ENCODE results near the gene PGC.
A peak's percentile ranks its signal among the peaks of the same experiment; 100 is the strongest.

Gene PGC

DNA sequence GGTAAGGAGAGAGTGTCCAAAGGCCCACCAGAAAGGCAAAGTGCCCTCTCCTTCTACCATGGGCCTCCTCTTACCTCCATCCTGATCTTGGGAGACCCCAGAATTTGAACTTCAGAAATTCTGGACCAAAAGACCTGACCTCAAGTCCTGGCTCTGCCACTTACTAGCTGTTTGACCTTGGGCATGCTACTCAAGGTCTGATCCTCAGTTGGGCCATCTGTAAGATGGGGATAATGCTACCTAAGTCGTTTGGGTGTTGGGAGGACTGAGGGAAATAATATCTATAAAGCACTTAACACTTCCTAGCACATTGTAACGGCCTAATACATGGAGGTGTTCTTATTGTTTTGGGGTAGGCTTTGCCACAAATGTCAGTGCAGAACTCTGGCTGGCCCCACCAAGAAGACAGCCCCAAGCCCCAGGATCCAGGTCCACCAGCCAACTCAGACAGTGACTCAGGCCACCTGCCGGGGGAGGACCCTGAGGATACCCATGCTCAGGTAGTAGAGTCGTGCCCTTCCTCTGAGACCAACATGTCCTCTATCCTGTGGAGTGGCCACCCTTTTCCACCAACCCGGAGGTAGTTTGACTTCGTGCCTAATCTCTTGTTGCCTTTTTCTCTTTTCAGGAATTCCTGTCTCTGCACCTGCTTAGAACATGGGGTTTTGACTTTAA, 36.0 kb upstream of the PGC start:
- H3K4me3 ChIP-seq (ENCODE audit: low read depth, low read length), result no peak overlapping the region
- DNase-seq (ENCODE audit: low read depth), result no peak
- TF ChIP-seq, protein P1, sequence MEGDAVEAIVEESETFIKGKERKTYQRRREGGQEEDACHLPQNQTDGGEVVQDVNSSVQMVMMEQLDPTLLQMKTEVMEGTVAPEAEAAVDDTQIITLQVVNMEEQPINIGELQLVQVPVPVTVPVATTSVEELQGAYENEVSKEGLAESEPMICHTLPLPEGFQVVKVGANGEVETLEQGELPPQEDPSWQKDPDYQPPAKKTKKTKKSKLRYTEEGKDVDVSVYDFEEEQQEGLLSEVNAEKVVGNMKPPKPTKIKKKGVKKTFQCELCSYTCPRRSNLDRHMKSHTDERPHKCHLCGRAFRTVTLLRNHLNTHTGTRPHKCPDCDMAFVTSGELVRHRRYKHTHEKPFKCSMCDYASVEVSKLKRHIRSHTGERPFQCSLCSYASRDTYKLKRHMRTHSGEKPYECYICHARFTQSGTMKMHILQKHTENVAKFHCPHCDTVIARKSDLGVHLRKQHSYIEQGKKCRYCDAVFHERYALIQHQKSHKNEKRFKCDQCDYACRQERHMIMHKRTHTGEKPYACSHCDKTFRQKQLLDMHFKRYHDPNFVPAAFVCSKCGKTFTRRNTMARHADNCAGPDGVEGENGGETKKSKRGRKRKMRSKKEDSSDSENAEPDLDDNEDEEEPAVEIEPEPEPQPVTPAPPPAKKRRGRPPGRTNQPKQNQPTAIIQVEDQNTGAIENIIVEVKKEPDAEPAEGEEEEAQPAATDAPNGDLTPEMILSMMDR (IDR thresholded peaks at IDR 0.05; ENCODE audit: low read depth, low read length), result no peak
- TF ChIP-seq POLR2A (IDR thresholded peaks at IDR 0.05; ENCODE audit: extremely low read depth, insufficient read length) (no peak), MYC (IDR thresholded peaks at IDR 0.05; ENCODE audit: low read depth, low read length) (no peak)
- TF ChIP-seq, protein P2, sequence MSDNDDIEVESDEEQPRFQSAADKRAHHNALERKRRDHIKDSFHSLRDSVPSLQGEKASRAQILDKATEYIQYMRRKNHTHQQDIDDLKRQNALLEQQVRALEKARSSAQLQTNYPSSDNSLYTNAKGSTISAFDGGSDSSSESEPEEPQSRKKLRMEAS (IDR thresholded peaks at IDR 0.05; ENCODE audit: low read depth, low read length), result no peak

DNA sequence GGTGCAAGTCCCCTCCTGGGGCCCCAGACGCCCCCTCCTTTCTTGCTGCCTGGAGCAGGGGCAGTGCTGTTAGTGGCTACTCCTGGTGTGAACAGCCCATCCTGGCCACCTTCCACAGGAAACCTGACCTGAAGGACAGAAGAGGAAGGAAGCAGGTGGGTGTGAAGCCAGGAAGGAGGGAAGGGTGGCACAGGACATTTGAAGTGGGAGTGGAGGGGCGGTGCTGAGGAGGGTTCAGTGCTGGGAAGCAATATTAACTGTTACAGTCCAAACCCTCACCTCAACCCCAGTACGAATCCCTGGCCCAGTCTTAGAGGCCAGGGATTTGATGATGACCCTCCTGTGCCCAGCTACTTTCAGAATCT, 34.2 kb upstream of the PGC start:
- no peak for DNase-seq (ENCODE audit: low read depth)
- H3K4me3 ChIP-seq (ENCODE audit: low read depth, low read length), result peak overlapping the region; percentile 37
- TF ChIP-seq, protein P2 (IDR thresholded peaks at IDR 0.05; ENCODE audit: low read depth, low read length), result no peak
- TF ChIP-seq, protein P1 (IDR thresholded peaks at IDR 0.05; ENCODE audit: low read depth, low read length), result no peak
- no peak for TF ChIP-seq POLR2A (IDR thresholded peaks at IDR 0.05; ENCODE audit: extremely low read depth, insufficient read length)

DNA sequence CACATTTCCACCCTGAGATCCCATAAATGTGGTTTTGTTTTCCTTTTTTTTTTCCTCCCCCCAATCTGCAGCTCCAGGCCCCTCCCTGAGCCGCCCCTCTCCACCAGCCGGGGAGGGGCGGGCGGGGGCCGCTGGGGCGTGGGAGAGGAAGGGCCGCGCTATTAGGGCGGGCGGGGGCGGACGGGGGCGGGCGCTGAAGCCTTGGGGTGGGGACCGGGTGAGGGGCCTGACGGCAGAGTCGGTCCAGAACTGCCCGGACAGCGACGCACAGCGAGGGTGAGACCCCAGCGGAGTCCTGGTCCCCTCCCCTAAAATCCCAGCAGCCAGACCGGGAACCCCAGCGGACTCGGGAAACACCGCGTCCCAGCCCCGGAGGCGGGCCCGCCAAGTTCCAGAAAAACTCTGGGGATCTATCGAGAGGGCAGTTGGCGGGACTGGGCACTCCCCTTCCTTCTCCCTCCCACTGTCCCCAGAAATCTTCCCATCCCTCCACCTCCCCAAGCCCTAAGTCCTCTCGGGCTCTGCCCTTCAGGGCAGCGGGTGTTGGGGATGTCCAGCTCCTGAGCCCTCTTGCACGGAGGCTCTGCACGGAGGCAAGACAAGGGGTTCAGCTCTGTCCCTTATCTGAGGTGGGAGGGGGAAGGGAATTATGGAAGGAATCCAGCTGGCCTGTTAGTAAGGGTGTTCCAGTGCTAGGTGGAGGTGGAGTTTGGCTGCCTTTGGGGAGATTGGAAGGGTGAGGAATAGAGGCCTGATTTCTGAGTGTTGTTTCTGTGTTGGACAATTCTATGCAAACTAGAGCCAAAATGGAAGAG, 33.6 kb upstream of the PGC start, which contains the start of gene PRICKLE4:
PRICKLE4 (plus strand) TSS at position 232 of the 815 bp plus-strand sequence. CDS start 2,692 bp downstream, outside the sequence.
- TF ChIP-seq, protein P1 (IDR thresholded peaks at IDR 0.05; ENCODE audit: low read depth, low read length), result no peak
- TF ChIP-seq, protein P2 (IDR thresholded peaks at IDR 0.05; ENCODE audit: low read depth, low read length), result no peak
- no peak for TF ChIP-seq POLR2A (IDR thresholded peaks at IDR 0.05; ENCODE audit: extremely low read depth, insufficient read length)
- no peak for TF ChIP-seq MYC (IDR thresholded peaks at IDR 0.05; ENCODE audit: low read depth, low read length)
- peak; percentile 33 for DNase-seq (ENCODE audit: low read depth)
- H3K4me3 ChIP-seq (ENCODE audit: low read depth, low read length), result peak within 1 kb of the TSS; percentile 69

DNA sequence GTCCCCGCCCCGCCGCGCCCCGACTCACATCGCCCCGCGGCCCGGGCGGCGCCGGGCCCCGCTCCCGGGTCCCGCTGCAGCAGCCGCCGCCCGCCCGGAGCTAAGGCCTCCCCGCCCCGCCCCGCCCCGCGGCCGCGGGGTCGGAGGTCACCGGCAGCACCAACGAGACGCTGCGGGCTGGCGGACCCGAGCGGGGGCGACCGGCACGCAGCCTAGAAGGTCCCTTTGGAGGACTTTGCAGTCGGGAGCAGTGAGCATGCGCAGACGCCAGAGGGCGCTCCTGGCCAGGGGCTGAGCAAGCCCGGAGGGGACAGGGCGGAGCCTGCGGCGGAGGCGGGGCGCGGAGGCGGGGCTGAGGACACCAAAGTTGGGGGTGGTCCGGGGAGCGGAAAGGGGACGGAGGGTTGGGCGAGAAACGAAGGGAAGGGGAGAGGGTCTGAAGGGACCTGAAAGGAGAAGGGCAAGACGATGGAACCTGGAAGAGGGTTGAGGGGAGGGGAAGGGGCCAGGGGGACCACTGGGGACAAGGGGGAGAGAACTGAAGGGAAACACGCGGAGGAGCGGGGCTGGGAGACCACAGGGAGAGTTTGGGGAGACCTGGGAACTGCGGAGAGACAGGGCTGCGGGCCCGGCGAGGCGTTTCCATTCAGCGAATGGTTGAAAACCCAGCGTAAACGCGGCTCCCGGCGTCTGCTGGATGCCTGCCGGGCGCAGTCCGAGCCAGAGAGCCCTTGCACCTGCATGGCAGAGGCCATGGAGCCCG, 32.8 kb upstream of the PGC start, which contains the start of gene FRS3:
FRS3 (minus strand) TSS at position 113 of the 763 bp plus-strand sequence. CDS start 2,913 bp downstream, outside the sequence.
- peak within 1 kb of the TSS; percentile 73 for H3K4me3 ChIP-seq (ENCODE audit: low read depth, low read length)
- DNase-seq (ENCODE audit: low read depth), result peak; percentile 97
- TF ChIP-seq, protein P2 (IDR thresholded peaks at IDR 0.05; ENCODE audit: low read depth, low read length), result peak; percentile 80
- TF ChIP-seq, protein P1 (IDR thresholded peaks at IDR 0.05; ENCODE audit: low read depth, low read length), result peak; percentile 81
- peak; percentile 44 for TF ChIP-seq MYC (IDR thresholded peaks at IDR 0.05; ENCODE audit: low read depth, low read length)
- TF ChIP-seq POLR2A (IDR thresholded peaks at IDR 0.05; ENCODE audit: extremely low read depth, insufficient read length), result peak; percentile 41

DNA sequence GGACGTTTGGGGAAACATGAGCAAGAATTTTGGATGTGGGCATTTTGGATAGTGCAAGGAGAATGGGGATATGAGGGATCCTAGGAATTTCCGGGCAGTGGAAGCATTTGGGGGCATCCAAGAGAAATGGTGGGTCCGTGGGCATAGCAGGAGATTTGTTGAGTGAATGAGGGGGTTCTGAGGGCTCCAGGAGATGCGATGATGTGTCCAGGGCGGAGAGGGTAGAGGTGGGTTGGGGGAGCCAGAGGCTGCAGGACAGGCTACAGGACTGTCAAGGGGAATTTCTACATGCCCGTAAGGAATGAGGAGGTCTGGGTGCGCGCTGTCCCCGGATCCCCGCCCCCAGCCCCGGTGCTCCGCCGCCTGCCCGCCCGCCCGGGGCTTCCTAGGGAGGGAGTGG, 32.1 kb upstream of the PGC start:
- TF ChIP-seq, protein P1 (IDR thresholded peaks at IDR 0.05; ENCODE audit: low read depth, low read length), result no peak
- no peak for TF ChIP-seq MYC (IDR thresholded peaks at IDR 0.05; ENCODE audit: low read depth, low read length)
- no peak for TF ChIP-seq POLR2A (IDR thresholded peaks at IDR 0.05; ENCODE audit: extremely low read depth, insufficient read length)
- TF ChIP-seq, protein P2 (IDR thresholded peaks at IDR 0.05; ENCODE audit: low read depth, low read length), result no peak
- DNase-seq (ENCODE audit: low read depth), result no peak
- H3K4me3 ChIP-seq (ENCODE audit: low read depth, low read length), result peak overlapping the region; percentile 73
